Fibroblast of mammary gland (primary cell): ENCODE results near the gene TNC.

Experiments used
- DNase-seq: peaks from one replicate; pipeline ENCODE4 v3.0.0-alpha.2; 2010; ENCODE audit warnings: low read depth
- H3K4me3 ChIP-seq: 2 replicates; pipeline ENCODE4 v1.5.1; 2011; ENCODE audit warnings: low read depth, mild to moderate bottlenecking, low read length, moderate library complexity; ENCODE audit not compliant: control insufficient read depth
- CTCF ChIP-seq: conservative IDR thresholded peaks from 2 replicates; pipeline ENCODE4 v1.5.1; 2011; ENCODE audit warnings: low read depth, low read length, inconsistent platforms; ENCODE audit not compliant: control insufficient read depth, insufficient read depth

TNC gene

GRCh38 chr9:115109486-115109885 lies 8.5 kb downstream of the TNC start:
- H3K4me3 ChIP-seq, result no peak overlapping the region
- TF ChIP-seq CTCF, result no peak
- peak; percentile 70 for DNase-seq

- no peak overlapping the region for H3K4me3 ChIP-seq
- TF ChIP-seq CTCF, result no peak
- no peak for DNase-seq
Observed at GRCh38 chr9:115107701-115108100, 10.3 kb downstream of the TNC start.

- DNase-seq, result peak; percentile 65
- no peak for TF ChIP-seq CTCF
- H3K4me3 ChIP-seq, result no peak overlapping the region
Observed at GRCh38 chr9:115106642-115107041, 11.3 kb downstream of the TNC start.

GRCh38 chr9:115106001-115106400 lies 12.0 kb downstream of the TNC start:
- TF ChIP-seq CTCF, result no peak
- peak; percentile 38 for DNase-seq

GRCh38 chr9:115104908-115105307 lies 13.0 kb downstream of the TNC start:
- DNase-seq, result peak; percentile 83
- H3K4me3 ChIP-seq, result no peak overlapping the region
- TF ChIP-seq CTCF, result no peak

More at GRCh38 chr9:115106001-115106400, 12.0 kb downstream of the TNC start:
- H3K4me3 ChIP-seq, result no peak overlapping the region

- TF ChIP-seq CTCF, result no peak
- H3K4me3 ChIP-seq, result no peak overlapping the region
- DNase-seq, result no peak
Observed at GRCh38 chr9:115103746-115104477, 14.0 kb downstream of the TNC start.
